ENCODE data around the gene NGB. TPM values are rescaled to one million over a fixed set of nuclear protein-coding genes. Genes with fewer than 3 reads are reported as not detected.

NGB gene
- total RNA-seq, 1 donor from 2014 or later, result not detected

- no peak for DNase-seq (ENCODE audit: low read depth in 2 of 2)
Measured at GRCh38 chr14:77238996-77239395, 32.0 kb downstream of the NGB start.

GRCh38 chr14:77238356-77238755 lies 32.6 kb downstream of the NGB start:
- DNase-seq (ENCODE audit: low read depth in 2 of 2), result no peak

- DNase-seq (ENCODE audit: low read depth in 2 of 2), result no peak
Measured at GRCh38 chr14:77236814-77237213, 34.2 kb downstream of the NGB start.

- no peak for DNase-seq (ENCODE audit: low read depth in 2 of 2)
Measured at GRCh38 chr14:77231721-77232120, 39.3 kb downstream of the NGB start.

- no peak for DNase-seq (ENCODE audit: low read depth in 2 of 2)
Measured at GRCh38 chr14:77230914-77231313, 40.1 kb downstream of the NGB start.

- no peak for DNase-seq (ENCODE audit: low read depth in 2 of 2)
Measured at GRCh38 chr14:77228056-77228455, 43.0 kb downstream of the NGB start.

- no peak for DNase-seq (ENCODE audit: low read depth in 2 of 2)
Measured at GRCh38 chr14:77225892-77226557, 45.0 kb downstream of the NGB start.

- DNase-seq (ENCODE audit: low read depth in 2 of 2), result no peak
Measured at GRCh38 chr14:77225254-77225653, 45.8 kb downstream of the NGB start.

GRCh38 chr14:77224212-77224611 lies 46.8 kb downstream of the NGB start:
- DNase-seq (ENCODE audit: low read depth in 2 of 2), result no peak

- DNase-seq (ENCODE audit: low read depth in 2 of 2), result no peak
Measured at GRCh38 chr14:77222546-77223225, 48.3 kb downstream of the NGB start.

GRCh38 chr14:77221241-77221871 lies 49.6 kb downstream of the NGB start:
- DNase-seq (ENCODE audit: low read depth in 2 of 2), result no peak

GRCh38 chr14:77220246-77221017 lies 50.6 kb downstream of the NGB start:
- no peak for DNase-seq (ENCODE audit: low read depth in 2 of 2)

GRCh38 chr14:77219591-77219990 lies 51.4 kb downstream of the NGB start:
- DNase-seq (ENCODE audit: low read depth in 2 of 2), result no peak

- DNase-seq (ENCODE audit: low read depth in 2 of 2), result no peak
Measured at GRCh38 chr14:77217551-77217950, 53.5 kb downstream of the NGB start.

Other genes starting within 250 kb of the NGB start
- 5.4 and 10.1 TPM in 2 replicates for gene IRF2BPL, start 242.5 kb downstream of the NGB start, total RNA-seq
- 7.0 and 9.5 TPM in 2 replicates for gene CIPC, start 172.9 kb downstream of the NGB start, total RNA-seq
- under 0.01 TPM in 1 of 2 replicates, not detected in the other for gene ZDHHC22, start 129.4 kb downstream of the NGB start, total RNA-seq
- 0.44 and 0.79 TPM in 2 replicates for gene TMEM63C, start 89.4 kb downstream of the NGB start, total RNA-seq
- gene POMT2, start 49.7 kb upstream of the NGB start, total RNA-seq, result 5.2 and 6.9 TPM in 2 replicates
- gene GSTZ1, start 49.8 kb upstream of the NGB start, total RNA-seq, result 11.1 and 26.4 TPM in 2 replicates
- 7.0 and 9.7 TPM in 2 replicates for gene TMED8, start 105.9 kb upstream of the NGB start, total RNA-seq
- 0.40 and 0.44 TPM in 2 replicates for gene SAMD15, start 106.2 kb upstream of the NGB start, total RNA-seq
- gene NOXRED1, start 152.3 kb upstream of the NGB start, total RNA-seq, result under 0.01 and 0.20 TPM in 2 replicates
- gene VIPAS39, start 186.4 kb upstream of the NGB start, total RNA-seq, result 20.3 and 22.0 TPM in 2 replicates
- 68.4 and 81.7 TPM in 2 replicates for gene AHSA1, start 186.9 kb upstream of the NGB start, total RNA-seq
- gene ISM2, start 227.6 kb upstream of the NGB start, total RNA-seq, result not detected in 2 replicates

Data from lung microvascular endothelial cell (primary cell).